ENCODE measurements around the gene NEMP1. TPM values are rescaled to one million over a fixed set of nuclear protein-coding genes. Genes with fewer than 3 reads are reported as not detected.
A peak's percentile ranks its signal among the peaks of the same experiment; 100 is the strongest.

Gene NEMP1
- total and polyA plus RNA-seq, 4 donors: 1.4 to 10.9 (median 3.2) TPM

DNA sequence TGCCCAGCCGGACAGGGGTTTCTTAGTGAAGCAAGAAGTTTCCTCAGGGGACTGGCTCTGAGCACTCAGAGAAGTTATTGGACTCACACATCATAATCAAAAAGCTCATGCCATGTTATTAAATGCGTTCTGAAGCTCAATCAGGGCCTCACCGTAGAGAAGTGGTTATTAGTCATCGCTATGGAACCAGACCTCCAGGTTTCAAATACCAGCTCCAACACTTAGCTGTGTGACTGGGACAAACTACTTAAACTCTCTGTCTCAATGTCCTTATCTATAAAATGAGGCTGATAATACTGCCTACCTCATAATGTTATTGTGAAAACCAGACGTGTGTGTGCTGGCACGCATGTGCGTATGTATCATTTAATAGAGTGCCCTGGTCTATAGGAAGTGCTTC, 25.3 kb upstream of the NEMP1 start:
- Histone ChIP-seq H3K4me1 (ENCODE audit: control insufficient read depth in 4 of 4, insufficient read depth in 4 of 4, low read length in 3 of 4) (peaks cover 9 to 36% (median 26%) of the 10 kb centered on the region in 4 donors), H3K27ac (ENCODE audit: low read depth in 1 of 2, low read length in 2 of 2) (peak overlapping the region; percentile 23 to 60), H3K36me3 (ENCODE audit: control insufficient read depth in 4 of 4, insufficient read depth in 3 of 4, low read depth in 1 of 4, low read length in 3 of 4) (peaks cover 16 to 44% (median 34%) of the 10 kb centered on the region in 4 donors), H3K9me3 (ENCODE audit: control insufficient read depth in 4 of 4, low read length in 3 of 4) (no peaks in the 10 kb centered on the region), H3K27me3 (ENCODE audit: control insufficient read depth in 4 of 4, insufficient read depth in 4 of 4, low read length in 3 of 4) (no peaks in the 10 kb centered on the region), H3K9ac (ENCODE audit: low read depth in 1 of 2, low read length in 2 of 2) (no peak overlapping the region), H3K4me3 (ENCODE audit: low read depth in 1 of 3, low read length in 3 of 3) (no peak overlapping the region)
- 94% methylated on average over 7 of the region's 7 CpGs for WGBS
- TF ChIP-seq, protein P1, sequence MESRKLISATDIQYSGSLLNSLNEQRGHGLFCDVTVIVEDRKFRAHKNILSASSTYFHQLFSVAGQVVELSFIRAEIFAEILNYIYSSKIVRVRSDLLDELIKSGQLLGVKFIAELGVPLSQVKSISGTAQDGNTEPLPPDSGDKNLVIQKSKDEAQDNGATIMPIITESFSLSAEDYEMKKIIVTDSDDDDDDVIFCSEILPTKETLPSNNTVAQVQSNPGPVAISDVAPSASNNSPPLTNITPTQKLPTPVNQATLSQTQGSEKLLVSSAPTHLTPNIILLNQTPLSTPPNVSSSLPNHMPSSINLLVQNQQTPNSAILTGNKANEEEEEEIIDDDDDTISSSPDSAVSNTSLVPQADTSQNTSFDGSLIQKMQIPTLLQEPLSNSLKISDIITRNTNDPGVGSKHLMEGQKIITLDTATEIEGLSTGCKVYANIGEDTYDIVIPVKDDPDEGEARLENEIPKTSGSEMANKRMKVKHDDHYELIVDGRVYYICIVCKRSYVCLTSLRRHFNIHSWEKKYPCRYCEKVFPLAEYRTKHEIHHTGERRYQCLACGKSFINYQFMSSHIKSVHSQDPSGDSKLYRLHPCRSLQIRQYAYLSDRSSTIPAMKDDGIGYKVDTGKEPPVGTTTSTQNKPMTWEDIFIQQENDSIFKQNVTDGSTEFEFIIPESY (IDR thresholded peaks at IDR 0.05): no peak
- TF ChIP-seq NR2F2 (IDR thresholded peaks at IDR 0.05): no peak
- TF ChIP-seq, protein P2, sequence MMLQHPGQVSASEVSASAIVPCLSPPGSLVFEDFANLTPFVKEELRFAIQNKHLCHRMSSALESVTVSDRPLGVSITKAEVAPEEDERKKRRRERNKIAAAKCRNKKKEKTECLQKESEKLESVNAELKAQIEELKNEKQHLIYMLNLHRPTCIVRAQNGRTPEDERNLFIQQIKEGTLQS (IDR thresholded peaks at IDR 0.05): no peak
- TF ChIP-seq FOXA2 (IDR thresholded peaks at IDR 0.05): no peak
- TF ChIP-seq JUND (IDR thresholded peaks at IDR 0.05): no peak
- TF ChIP-seq EGR1 (IDR thresholded peaks at IDR 0.05; ENCODE audit: low read depth in 2 of 2): no peak
- no peak for TF ChIP-seq YY1 (IDR thresholded peaks at IDR 0.05)
- TF ChIP-seq RXRA (IDR thresholded peaks at IDR 0.05): no peak
- TF ChIP-seq HNF4A (conservative IDR thresholded peaks at IDR 0.05): no peak
- TF ChIP-seq, protein P3, sequence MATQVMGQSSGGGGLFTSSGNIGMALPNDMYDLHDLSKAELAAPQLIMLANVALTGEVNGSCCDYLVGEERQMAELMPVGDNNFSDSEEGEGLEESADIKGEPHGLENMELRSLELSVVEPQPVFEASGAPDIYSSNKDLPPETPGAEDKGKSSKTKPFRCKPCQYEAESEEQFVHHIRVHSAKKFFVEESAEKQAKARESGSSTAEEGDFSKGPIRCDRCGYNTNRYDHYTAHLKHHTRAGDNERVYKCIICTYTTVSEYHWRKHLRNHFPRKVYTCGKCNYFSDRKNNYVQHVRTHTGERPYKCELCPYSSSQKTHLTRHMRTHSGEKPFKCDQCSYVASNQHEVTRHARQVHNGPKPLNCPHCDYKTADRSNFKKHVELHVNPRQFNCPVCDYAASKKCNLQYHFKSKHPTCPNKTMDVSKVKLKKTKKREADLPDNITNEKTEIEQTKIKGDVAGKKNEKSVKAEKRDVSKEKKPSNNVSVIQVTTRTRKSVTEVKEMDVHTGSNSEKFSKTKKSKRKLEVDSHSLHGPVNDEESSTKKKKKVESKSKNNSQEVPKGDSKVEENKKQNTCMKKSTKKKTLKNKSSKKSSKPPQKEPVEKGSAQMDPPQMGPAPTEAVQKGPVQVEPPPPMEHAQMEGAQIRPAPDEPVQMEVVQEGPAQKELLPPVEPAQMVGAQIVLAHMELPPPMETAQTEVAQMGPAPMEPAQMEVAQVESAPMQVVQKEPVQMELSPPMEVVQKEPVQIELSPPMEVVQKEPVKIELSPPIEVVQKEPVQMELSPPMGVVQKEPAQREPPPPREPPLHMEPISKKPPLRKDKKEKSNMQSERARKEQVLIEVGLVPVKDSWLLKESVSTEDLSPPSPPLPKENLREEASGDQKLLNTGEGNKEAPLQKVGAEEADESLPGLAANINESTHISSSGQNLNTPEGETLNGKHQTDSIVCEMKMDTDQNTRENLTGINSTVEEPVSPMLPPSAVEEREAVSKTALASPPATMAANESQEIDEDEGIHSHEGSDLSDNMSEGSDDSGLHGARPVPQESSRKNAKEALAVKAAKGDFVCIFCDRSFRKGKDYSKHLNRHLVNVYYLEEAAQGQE (IDR thresholded peaks at IDR 0.05): no peak
- DNase-seq (ENCODE audit: low spot score): no peak

DNA sequence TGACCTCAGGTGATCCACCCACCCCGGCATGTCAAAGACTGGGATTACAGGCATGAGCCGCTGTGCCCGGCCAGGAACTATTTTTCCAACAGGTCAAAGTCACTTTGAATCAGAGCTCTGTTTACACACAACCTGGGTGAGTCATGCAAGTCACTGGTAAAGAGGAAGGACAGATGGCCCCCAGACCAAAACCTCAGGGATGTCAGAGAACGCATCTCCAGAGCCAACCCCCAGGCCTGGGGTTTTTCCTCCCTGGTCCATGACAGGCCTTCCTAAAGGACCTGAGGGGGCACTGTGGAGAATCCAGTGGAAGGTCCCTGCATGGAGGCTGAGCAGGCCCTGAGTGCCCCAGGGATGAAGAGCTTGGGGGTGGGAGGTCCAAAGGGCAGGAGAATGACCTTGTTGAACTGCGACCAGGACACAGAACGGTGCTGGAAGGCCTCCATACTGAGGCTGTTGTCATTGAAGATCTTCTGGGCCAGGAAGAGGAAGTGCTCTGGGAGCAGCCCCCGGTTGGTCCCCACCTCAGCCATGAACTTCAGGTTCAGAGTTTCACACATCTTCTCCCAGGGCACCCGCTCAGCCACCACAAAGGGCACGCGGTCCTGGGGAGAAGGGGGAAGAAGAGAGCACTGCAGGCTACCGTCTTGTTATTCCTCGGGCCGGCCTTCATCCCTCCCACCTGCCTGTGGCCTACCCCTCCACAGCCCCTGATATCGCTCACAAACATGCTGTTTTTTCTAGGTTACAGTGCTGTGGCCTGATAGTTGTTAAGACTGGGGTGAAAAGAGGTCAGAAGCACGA, 23.5 kb upstream of the NEMP1 start:
- peak overlapping the region in 1 of 2 donors; percentile 11 for H3K9ac ChIP-seq (ENCODE audit: low read depth in 1 of 2, low read length in 2 of 2)
- peak; percentile 55 for DNase-seq (ENCODE audit: low spot score)
- WGBS: 25% methylated on average over 15 of the region's 15 CpGs
- H3K27ac ChIP-seq (ENCODE audit: low read depth in 1 of 2, low read length in 2 of 2): peak overlapping the region; percentile 92 to 98
- H3K27me3 ChIP-seq (ENCODE audit: control insufficient read depth in 4 of 4, insufficient read depth in 4 of 4, low read length in 3 of 4): no peaks in the 10 kb centered on the region
- H3K4me1 ChIP-seq (ENCODE audit: control insufficient read depth in 4 of 4, insufficient read depth in 4 of 4, low read length in 3 of 4): peaks cover 7 to 29% (median 16%) of the 10 kb centered on the region in 4 donors
- H3K9me3 ChIP-seq (ENCODE audit: control insufficient read depth in 4 of 4, low read length in 3 of 4): no peaks in the 10 kb centered on the region
- peaks cover 11 to 56% (median 41%) of the 10 kb centered on the region in 4 donors for H3K36me3 ChIP-seq (ENCODE audit: control insufficient read depth in 4 of 4, insufficient read depth in 3 of 4, low read depth in 1 of 4, low read length in 3 of 4)
- H3K4me3 ChIP-seq (ENCODE audit: low read depth in 1 of 3, low read length in 3 of 3): no peak overlapping the region
- TF ChIP-seq, protein P2 (IDR thresholded peaks at IDR 0.05): peak; percentile 98
- TF ChIP-seq, protein P4, sequence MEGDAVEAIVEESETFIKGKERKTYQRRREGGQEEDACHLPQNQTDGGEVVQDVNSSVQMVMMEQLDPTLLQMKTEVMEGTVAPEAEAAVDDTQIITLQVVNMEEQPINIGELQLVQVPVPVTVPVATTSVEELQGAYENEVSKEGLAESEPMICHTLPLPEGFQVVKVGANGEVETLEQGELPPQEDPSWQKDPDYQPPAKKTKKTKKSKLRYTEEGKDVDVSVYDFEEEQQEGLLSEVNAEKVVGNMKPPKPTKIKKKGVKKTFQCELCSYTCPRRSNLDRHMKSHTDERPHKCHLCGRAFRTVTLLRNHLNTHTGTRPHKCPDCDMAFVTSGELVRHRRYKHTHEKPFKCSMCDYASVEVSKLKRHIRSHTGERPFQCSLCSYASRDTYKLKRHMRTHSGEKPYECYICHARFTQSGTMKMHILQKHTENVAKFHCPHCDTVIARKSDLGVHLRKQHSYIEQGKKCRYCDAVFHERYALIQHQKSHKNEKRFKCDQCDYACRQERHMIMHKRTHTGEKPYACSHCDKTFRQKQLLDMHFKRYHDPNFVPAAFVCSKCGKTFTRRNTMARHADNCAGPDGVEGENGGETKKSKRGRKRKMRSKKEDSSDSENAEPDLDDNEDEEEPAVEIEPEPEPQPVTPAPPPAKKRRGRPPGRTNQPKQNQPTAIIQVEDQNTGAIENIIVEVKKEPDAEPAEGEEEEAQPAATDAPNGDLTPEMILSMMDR (IDR thresholded peaks at IDR 0.05; ENCODE audit: low read depth, low read length, missing input control): no peak
- TF ChIP-seq TAF1 (conservative IDR thresholded peaks at IDR 0.05): peak; percentile 48
- TF ChIP-seq FOXA2 (IDR thresholded peaks at IDR 0.05): peak; percentile 90
- peak; percentile 28 to 90 for TF ChIP-seq EGR1 (IDR thresholded peaks at IDR 0.05; ENCODE audit: low read depth in 2 of 2)
- peak; percentile 71 for TF ChIP-seq FOXA1 (IDR thresholded peaks at IDR 0.05)
- TF ChIP-seq, protein P3 (IDR thresholded peaks at IDR 0.05): peak; percentile 63
- TF ChIP-seq, protein P1 (IDR thresholded peaks at IDR 0.05): peak; percentile 73
- peak; percentile 88 to 92 for TF ChIP-seq RXRA (IDR thresholded peaks at IDR 0.05)
- TF ChIP-seq, protein P5, sequence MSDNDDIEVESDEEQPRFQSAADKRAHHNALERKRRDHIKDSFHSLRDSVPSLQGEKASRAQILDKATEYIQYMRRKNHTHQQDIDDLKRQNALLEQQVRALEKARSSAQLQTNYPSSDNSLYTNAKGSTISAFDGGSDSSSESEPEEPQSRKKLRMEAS (IDR thresholded peaks at IDR 0.05): peak; percentile 79
- no peak for TF ChIP-seq GABPA (IDR thresholded peaks at IDR 0.05 in 1 of 2, conservative IDR thresholded peaks at IDR 0.05 in 1 of 2)

Data from liver (tissue), 9 donors.